ENCODE data around the gene DAB1.
A peak's percentile ranks its signal among the peaks of the same experiment; 100 is the strongest.

DAB1 gene

DNA sequence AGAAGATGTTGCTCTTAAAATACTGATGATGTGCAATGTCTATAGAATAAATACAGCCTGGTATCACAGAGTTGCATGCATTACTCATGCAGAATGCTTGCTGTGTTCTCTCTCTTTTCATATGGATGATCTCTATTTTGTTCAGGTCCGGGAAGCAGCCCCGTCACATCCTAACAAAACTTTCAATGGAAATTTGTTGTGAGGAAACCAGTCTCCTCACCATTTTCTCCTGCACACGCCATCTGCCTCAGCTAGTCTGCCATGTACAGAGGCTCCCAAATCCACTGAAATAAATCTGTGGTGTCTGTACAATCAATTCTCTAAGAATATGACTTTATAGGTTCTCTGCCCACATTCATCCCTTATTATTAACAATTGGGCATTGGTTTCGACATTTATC is 42.4 kb downstream of the DAB1 start:
- CTCF ChIA-PET, result no interaction called here
- no peak for DNase-seq (ENCODE audit: extremely low spot score)
- POLR2A ChIA-PET, result interaction anchor here (0.6 kb wide), 1 partner anchor 42 kb away, joined by 3 read pairs; no protein-coding TSS in a partner anchor
- TF ChIP-seq HDGF (IDR thresholded peaks at IDR 0.05; ENCODE audit: borderline replicate concordance) (no peak), SUZ12 (IDR thresholded peaks at IDR 0.05) (no peak), CTBP1 (IDR thresholded peaks at IDR 0.05; ENCODE audit: borderline replicate concordance) (no peak), ELF4 (IDR thresholded peaks at IDR 0.05) (no peak), FOXM1 (IDR thresholded peaks at IDR 0.05; ENCODE audit: borderline replicate concordance) (no peak), BHLHE40 (IDR thresholded peaks at IDR 0.05; ENCODE audit: borderline replicate concordance) (no peak), NFRKB (IDR thresholded peaks at IDR 0.05) (no peak), TARDBP (IDR thresholded peaks at IDR 0.05) (no peak), ARNT (IDR thresholded peaks at IDR 0.05) (no peak), ZNF384 (IDR thresholded peaks at IDR 0.05) (no peak), FOXK2 (IDR thresholded peaks at IDR 0.05) (no peak), LEF1 (IDR thresholded peaks at IDR 0.05; ENCODE audit: borderline replicate concordance) (no peak), SP1 (IDR thresholded peaks at IDR 0.05) (no peak), FOXA1 (IDR thresholded peaks at IDR 0.05) (no peak), L3MBTL2 (conservative IDR thresholded peaks at IDR 0.05) (no peak)
- TF ChIP-seq, protein P1, sequence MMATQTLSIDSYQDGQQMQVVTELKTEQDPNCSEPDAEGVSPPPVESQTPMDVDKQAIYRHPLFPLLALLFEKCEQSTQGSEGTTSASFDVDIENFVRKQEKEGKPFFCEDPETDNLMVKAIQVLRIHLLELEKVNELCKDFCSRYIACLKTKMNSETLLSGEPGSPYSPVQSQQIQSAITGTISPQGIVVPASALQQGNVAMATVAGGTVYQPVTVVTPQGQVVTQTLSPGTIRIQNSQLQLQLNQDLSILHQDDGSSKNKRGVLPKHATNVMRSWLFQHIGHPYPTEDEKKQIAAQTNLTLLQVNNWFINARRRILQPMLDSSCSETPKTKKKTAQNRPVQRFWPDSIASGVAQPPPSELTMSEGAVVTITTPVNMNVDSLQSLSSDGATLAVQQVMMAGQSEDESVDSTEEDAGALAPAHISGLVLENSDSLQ (IDR thresholded peaks at IDR 0.05), result no peak

DNA sequence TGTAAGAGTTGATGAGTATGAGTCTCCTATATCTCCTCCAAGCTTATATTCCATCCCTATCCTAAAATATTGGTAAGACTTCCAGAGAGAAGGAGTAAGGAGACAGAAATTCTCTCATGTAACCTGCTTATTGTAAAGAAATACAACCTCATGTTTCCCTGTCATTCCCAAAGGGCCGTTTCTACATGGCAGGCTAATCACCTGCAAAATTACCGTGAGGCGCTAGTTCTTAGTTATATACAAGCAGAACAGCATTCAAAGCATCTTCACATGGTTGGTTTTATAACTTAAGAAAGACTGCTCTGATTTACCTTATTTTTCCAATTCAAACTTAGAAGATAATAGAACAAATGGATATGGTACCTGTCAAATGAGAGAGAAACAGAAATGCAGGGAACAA is 42.9 kb downstream of the DAB1 start:
- no peak for DNase-seq (ENCODE audit: extremely low spot score)
- ChIA-PET CTCF (no interaction called here), POLR2A (no interaction called here)
- TF ChIP-seq FOXA1 (IDR thresholded peaks at IDR 0.05) (no peak), HDGF (IDR thresholded peaks at IDR 0.05; ENCODE audit: borderline replicate concordance) (no peak), ELF4 (IDR thresholded peaks at IDR 0.05) (no peak), L3MBTL2 (conservative IDR thresholded peaks at IDR 0.05) (no peak), SUZ12 (IDR thresholded peaks at IDR 0.05) (no peak), ZNF384 (IDR thresholded peaks at IDR 0.05) (no peak), FOXM1 (IDR thresholded peaks at IDR 0.05; ENCODE audit: borderline replicate concordance) (no peak), FOXK2 (IDR thresholded peaks at IDR 0.05) (no peak), BHLHE40 (IDR thresholded peaks at IDR 0.05; ENCODE audit: borderline replicate concordance) (no peak), SP1 (IDR thresholded peaks at IDR 0.05) (no peak), CTBP1 (IDR thresholded peaks at IDR 0.05; ENCODE audit: borderline replicate concordance) (no peak), ARNT (IDR thresholded peaks at IDR 0.05) (no peak), TARDBP (IDR thresholded peaks at IDR 0.05) (no peak), NFRKB (IDR thresholded peaks at IDR 0.05) (no peak), LEF1 (IDR thresholded peaks at IDR 0.05; ENCODE audit: borderline replicate concordance) (no peak)
- TF ChIP-seq, protein P1 (IDR thresholded peaks at IDR 0.05), result no peak

DNA sequence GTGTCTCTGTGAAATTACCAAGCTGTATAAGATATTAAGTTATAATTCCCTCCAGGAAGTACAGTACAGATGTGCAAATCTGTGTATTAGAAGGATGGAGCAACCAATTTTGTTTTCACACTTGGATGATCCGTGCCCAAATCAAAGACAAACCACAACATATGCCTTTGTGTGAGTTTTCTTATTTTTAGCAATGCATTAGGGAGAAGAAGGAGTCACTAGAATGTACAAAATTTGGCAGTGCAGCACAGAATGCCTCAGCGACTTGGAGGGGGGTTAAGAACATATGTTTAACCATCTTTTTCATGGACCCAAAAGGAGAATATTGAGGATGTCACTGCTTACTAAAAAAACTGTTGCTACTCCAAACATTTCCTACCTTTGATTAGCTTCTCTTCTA is 45.3 kb downstream of the DAB1 start:
- ChIA-PET POLR2A (no interaction called here), CTCF (no interaction called here)
- no peak for TF ChIP-seq FOXA1 (IDR thresholded peaks at IDR 0.05)
- no peak for TF ChIP-seq TARDBP (IDR thresholded peaks at IDR 0.05)
- no peak for TF ChIP-seq SP1 (IDR thresholded peaks at IDR 0.05)
- no peak for TF ChIP-seq FOXK2 (IDR thresholded peaks at IDR 0.05)
- no peak for TF ChIP-seq ARNT (IDR thresholded peaks at IDR 0.05)
- TF ChIP-seq ELF4 (IDR thresholded peaks at IDR 0.05), result no peak
- TF ChIP-seq ZNF384 (IDR thresholded peaks at IDR 0.05), result no peak
- TF ChIP-seq SUZ12 (IDR thresholded peaks at IDR 0.05), result no peak
- TF ChIP-seq L3MBTL2 (conservative IDR thresholded peaks at IDR 0.05), result no peak
- no peak for TF ChIP-seq HDGF (IDR thresholded peaks at IDR 0.05; ENCODE audit: borderline replicate concordance)
- DNase-seq (ENCODE audit: extremely low spot score), result no peak

DNA sequence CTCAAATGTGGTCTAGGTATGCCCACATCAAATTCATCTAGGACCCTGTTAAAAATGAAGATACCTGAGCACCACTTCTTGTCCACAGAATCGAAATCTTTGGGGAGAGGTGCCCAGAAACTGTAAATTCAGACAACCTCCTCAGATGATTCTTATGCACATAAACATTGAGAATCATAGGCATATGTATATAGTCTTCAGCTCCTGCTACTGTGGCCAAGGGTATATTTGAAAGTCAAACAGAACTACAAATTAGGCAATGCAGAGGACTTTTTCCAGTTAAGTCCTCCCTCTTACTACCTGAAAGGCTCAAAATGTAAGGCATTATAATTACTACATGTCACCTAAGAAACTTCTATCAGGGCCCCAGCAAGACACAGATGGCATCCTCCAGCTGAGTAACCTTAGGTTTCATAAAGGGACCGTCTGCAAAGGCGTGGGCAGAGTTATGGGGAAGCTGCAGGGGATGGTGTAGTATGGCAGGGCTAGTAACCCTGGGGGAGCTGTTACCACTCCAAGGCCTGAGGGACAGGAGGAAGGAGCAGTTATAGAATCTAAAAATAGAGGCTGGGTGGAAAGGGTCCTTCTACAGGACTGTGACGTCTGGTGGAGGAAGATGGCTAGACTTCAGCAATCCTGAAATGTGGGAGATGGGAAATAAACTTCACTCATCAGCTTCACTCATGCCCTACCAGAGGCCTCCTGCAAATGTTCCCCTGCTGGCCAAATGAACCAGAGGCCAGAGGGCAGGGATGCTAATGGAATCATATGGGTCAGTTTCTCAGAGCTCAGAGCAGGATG is 46.3 kb downstream of the DAB1 start:
- ChIA-PET POLR2A (no interaction called here), CTCF (interaction anchor here (0.6 to 0.7 kb wide), 2 partner anchors 19 to 64 kb away, joined by 5 read pairs; no protein-coding TSS in a partner anchor)
- no peak for TF ChIP-seq HDGF (IDR thresholded peaks at IDR 0.05; ENCODE audit: borderline replicate concordance)
- TF ChIP-seq SUZ12 (IDR thresholded peaks at IDR 0.05), result no peak
- TF ChIP-seq FOXM1 (IDR thresholded peaks at IDR 0.05; ENCODE audit: borderline replicate concordance), result no peak
- no peak for TF ChIP-seq FOXK2 (IDR thresholded peaks at IDR 0.05)
- no peak for TF ChIP-seq ARNT (IDR thresholded peaks at IDR 0.05)
- DNase-seq (ENCODE audit: extremely low spot score), result peak; percentile 44

DNA sequence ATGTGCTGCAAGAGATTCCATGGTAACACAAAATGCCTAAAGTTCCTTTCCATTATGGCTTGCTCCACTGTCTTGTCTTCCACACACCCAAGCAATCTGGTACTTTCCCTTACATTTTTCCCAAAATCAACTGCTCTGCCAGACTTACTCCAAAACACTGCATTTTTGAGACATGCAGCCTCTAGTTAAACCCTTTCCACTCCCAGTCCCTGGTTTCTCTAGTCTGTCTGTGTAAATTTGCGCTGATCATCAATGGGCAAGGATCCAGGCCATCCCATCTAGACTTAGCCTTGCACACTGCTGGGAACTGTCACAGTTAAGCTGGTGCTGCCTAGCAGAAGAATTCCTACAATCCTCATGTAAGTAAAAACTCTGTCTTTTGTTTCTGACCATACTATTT is 47.8 kb downstream of the DAB1 start:
- POLR2A ChIA-PET, result no interaction called here
- TF ChIP-seq FOXA1 (IDR thresholded peaks at IDR 0.05) (no peak), HDGF (IDR thresholded peaks at IDR 0.05; ENCODE audit: borderline replicate concordance) (no peak), FOXK2 (IDR thresholded peaks at IDR 0.05) (no peak), SUZ12 (IDR thresholded peaks at IDR 0.05) (no peak), FOXM1 (IDR thresholded peaks at IDR 0.05; ENCODE audit: borderline replicate concordance) (no peak), TARDBP (IDR thresholded peaks at IDR 0.05) (no peak), BHLHE40 (IDR thresholded peaks at IDR 0.05; ENCODE audit: borderline replicate concordance) (no peak), SP1 (IDR thresholded peaks at IDR 0.05) (no peak), NFRKB (IDR thresholded peaks at IDR 0.05) (no peak), LEF1 (IDR thresholded peaks at IDR 0.05; ENCODE audit: borderline replicate concordance) (no peak), ELF4 (IDR thresholded peaks at IDR 0.05) (no peak), ARNT (IDR thresholded peaks at IDR 0.05) (no peak)
- TF ChIP-seq, protein P1 (IDR thresholded peaks at IDR 0.05), result no peak
- CTCF ChIA-PET, result interaction anchor here (0.6 kb wide), 1 partner anchor 716 kb away, joined by 3 read pairs; no protein-coding TSS in a partner anchor
- DNase-seq (ENCODE audit: extremely low spot score), result no peak

DNA sequence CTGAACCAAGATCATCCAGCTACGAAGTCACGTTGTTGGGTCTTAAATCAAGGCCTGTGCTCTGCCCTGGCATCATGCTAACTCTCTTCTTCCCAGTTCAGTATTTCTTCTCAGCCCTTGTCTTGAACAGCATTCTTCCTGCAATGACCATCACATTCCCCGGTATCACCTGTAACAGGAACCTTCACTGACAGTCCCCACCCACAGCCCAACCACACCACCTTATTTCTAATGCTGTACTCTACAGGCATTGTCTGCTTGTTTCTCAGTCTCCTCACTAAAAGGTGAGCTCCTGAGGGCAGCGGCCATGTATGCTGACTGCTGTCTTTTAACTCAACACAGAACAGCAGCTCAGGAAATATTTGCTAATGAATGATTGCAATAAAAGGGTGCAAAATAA is 54.0 kb downstream of the DAB1 start:
- CTCF ChIA-PET, result no interaction called here
- DNase-seq (ENCODE audit: extremely low spot score), result no peak
- no peak for TF ChIP-seq ZNF384 (IDR thresholded peaks at IDR 0.05)
- TF ChIP-seq SUZ12 (IDR thresholded peaks at IDR 0.05), result no peak
- no peak for TF ChIP-seq TARDBP (IDR thresholded peaks at IDR 0.05)
- TF ChIP-seq FOXM1 (IDR thresholded peaks at IDR 0.05; ENCODE audit: borderline replicate concordance), result no peak
- TF ChIP-seq ELF4 (IDR thresholded peaks at IDR 0.05), result no peak
- TF ChIP-seq CTBP1 (IDR thresholded peaks at IDR 0.05; ENCODE audit: borderline replicate concordance), result no peak
- no peak for TF ChIP-seq L3MBTL2 (conservative IDR thresholded peaks at IDR 0.05)
- TF ChIP-seq, protein P1 (IDR thresholded peaks at IDR 0.05), result no peak
- POLR2A ChIA-PET, result no interaction called here
